Measurements from ENCODE around the gene TDRD9.

GRCh38 chr14:104034976-104035699 lies 106.9 kb downstream of the TDRD9 start:
- no peak for TF ChIP-seq EZH2 (IDR thresholded peaks at IDR 0.05)
- TF ChIP-seq POLR2AphosphoS5 (IDR thresholded peaks at IDR 0.05; ENCODE audit: borderline replicate concordance, low read depth, low read length), result no peak
- no peak for TF ChIP-seq FOXP2 (optimal IDR thresholded peaks at IDR 0.05; ENCODE audit: control extremely low read depth, extremely low read length, insufficient read depth)
